NK-92 treated with Interleukin-12 subunit alpha and Interleukin-12 subunit beta, amount 100 ng/mL, for 24 hours (cell line): Measurements from ENCODE around the gene TTLL5.

Experiments
- DNase-seq: peaks from one replicate; lab custom pipeline; 2025; lab: John Stamatoyannopoulos, UW

The TTLL5 gene

GRCh38 chr14:75960231-75960630 is 299.2 kb downstream of the TTLL5 start:
- DNase-seq, result no peak

DNA sequence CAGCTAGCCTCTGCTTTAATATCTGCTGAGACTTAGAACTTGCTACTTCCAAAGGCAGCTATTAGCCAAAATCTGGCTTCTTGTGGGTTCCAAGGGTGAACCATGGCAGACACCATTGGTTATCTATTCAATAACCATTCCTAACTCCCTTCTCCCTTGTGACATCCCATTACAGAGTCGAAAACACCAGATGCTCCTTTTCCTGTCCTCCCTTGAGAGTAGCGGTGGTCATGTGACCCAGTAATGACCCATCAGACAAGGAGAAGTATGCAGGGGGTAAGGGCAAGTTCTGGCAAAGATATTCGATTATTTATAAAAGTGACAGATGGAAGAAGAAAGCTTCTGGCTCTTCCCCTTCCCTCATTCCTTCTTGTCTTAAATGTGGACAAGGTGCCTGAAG is 300.6 kb downstream of the TTLL5 start:
- no peak for DNase-seq

DNA sequence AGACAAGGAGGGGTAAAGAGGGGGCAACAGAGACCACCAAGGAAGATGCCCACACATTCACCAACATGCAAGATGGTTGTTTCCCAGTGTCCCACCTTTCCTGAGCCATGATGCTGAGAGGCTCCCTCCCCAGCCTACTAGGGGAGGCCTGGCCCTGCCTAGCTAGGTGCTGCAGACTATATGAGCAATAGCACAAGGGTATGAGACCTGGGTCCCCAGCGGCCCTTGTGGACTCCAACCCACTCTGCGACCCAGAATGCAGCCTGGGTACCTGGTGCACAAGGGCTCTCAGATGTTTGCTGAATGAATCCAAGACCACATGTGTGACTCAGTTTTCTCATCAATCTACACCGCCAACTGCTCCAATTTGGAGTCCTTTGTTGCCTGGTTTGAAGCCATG is 306.8 kb downstream of the TTLL5 start:
- DNase-seq, result no peak

GRCh38 chr14:75968456-75968855 is 307.4 kb downstream of the TTLL5 start:
- DNase-seq, result no peak

DNA sequence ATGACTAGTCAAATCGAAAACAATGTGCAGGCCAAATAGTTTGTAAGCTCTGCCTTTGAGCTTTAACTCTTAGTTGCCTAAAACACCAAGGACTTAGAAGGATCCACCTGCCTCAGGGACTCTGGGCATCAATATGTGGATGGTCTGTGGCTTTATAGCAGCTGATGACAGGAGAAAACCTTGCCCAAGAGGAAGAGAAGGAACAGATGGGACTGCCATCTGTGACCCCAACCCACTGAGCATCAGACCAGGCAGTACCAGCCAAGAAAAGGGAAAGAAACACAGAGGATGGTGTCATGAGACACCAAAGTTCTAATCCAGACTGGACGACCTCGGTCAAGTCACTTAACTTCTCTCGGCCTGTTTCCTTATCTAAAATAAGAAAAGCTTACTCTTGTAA is 308.1 kb downstream of the TTLL5 start:
- DNase-seq, result no peak

- DNase-seq, result no peak
Measured at GRCh38 chr14:75969891-75970290, 308.8 kb downstream of the TTLL5 start.

GRCh38 chr14:75970989-75971388 is 309.9 kb downstream of the TTLL5 start:
- DNase-seq, result no peak

DNA sequence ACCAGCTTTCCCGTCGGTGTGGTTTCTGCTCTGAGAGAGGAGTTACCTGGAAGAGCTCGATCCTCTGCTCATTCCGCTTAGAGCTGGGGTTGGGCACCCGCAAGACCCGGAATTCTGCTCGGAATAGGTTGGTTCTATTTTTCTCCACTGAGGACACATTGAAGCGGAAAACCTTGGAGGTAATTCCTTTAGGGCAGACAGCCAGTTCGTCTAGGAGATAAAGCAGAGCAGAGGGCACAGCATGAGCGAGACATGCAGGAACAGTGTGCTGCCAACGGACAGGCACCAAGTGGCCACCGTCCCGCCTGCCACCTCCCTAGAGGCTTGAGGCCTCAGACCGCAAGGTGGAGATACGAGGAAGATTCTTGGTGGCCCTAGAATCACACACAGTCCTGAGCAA is 310.5 kb downstream of the TTLL5 start:
- DNase-seq, result no peak

DNA sequence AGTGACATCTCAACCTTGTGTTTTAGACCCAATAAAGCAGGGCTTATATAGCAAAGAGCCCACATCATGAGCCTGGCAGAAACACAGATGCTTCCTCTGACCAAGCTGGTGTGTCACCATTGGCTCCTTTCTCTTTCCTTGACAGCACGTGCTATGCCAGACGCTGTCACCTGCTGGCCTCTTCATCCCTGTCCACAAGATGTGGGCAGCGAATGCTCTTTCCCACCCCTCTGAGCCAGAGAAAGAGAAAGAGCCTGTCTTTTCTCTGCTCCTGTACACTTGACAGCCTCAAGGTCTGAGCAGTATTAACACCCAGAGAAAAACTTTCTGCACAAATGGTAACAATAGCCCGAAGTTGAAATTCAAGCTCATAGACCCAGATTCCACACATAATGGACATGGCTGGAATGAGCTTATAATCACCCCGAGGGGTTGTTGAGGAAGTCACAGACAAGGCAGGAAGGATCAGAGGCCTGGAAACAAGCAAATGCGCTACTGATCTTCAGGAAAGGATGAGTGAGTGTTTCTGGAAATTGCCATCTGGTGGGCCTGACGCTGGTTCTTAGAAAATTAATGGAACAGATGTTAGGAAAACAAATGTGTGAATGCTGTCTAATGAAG is 311.9 kb downstream of the TTLL5 start:
- DNase-seq, result no peak

DNA sequence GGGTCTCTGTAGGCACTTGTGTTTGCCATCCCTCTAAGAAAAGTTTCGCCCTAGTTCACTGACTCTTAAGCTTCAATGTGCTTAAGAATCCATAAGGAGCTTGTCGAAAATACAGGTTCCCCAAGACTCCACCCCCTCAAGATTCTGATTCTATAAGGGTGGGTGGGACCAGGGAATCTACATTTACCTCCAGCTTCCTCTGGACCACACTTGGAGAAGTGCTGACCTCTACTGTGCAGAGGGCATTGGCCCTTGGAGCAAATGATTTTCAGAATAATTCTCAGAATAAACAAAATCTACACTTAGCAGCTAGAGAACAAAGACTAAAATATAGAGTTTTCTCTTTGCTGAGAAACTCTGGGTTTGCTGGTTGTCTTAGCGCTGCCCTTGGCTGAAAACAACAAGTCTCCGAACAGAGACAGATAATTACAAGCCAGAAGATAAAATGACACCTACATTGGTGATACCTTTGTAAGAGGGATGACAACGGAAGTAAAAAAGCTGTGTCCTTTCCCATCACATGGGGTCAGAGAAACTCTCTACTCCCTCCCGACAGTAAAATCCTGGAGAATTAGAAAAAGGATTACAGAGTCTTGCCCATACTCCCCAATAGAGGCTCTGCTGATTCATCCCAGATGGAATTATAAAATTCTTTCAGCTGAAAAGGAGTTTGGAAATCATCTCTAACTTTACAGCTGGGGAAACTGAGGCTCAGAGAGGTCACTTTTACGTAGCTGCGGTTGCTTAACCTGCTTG is 316.0 kb downstream of the TTLL5 start:
- DNase-seq, result no peak

GRCh38 chr14:75977582-75977943 is 316.5 kb downstream of the TTLL5 start:
- DNase-seq, result no peak

DNA sequence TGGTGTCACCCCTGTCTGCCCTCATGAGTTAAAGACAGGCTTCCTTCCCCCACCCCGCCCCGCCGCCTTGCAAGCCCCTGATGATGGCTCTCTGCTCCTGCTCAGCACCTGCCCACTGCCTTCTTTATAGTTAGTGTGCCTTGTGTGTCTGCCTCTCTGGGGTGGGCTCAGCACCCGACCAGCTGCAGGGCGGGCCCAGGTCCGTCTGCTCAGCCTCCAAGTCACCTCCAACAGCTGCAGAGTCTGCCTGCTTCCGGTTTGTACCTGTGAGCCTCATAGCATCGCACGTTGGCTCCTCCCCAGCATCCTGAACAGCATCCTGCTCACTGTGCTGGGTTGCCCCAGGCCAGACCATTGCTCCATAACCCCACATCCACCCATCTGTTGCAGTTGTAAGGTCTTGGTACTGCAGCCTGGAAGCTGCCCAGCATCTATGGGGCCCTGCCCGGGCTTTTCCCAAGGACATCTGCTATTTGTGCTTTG is 317.2 kb downstream of the TTLL5 start:
- DNase-seq, result peak; percentile 6

DNA sequence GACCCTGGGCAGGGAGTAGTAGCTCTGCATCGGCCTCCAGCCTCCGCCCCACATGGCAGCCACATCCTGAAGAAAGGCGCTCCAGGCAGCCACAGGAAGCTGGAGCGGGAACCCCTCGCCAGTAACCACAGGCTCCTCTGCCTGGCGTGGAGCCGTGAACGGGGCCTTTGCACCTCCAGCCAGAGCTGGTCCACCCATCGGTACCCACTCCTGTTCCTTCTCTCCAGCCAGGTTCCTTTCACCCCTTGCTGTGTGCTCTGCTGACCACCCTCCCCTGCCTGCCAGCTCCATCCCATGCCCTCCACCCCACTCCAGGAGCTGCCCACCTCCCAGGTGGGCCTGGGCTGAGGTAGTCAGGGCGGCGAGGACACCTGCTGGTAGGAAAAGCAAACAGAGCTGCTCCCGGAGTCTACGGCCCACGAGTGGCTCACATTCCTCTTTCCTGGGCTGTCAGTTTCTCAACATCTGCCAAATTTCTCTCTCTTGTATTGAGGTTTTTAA is 318.1 kb downstream of the TTLL5 start:
- no peak for DNase-seq

GRCh38 chr14:75979648-75980565 is 318.9 kb downstream of the TTLL5 start:
- DNase-seq, result no peak

- no peak for DNase-seq
Measured at GRCh38 chr14:75980856-75981255, 319.8 kb downstream of the TTLL5 start.

GRCh38 chr14:75981426-75982265 is 320.6 kb downstream of the TTLL5 start, which contains the start of gene TGFB3:
Gene TGFB3 (minus strand): TSS chr14:75981995. CDS start chr14:75980893, 1,102 bp downstream.
- DNase-seq, result no peak

DNA sequence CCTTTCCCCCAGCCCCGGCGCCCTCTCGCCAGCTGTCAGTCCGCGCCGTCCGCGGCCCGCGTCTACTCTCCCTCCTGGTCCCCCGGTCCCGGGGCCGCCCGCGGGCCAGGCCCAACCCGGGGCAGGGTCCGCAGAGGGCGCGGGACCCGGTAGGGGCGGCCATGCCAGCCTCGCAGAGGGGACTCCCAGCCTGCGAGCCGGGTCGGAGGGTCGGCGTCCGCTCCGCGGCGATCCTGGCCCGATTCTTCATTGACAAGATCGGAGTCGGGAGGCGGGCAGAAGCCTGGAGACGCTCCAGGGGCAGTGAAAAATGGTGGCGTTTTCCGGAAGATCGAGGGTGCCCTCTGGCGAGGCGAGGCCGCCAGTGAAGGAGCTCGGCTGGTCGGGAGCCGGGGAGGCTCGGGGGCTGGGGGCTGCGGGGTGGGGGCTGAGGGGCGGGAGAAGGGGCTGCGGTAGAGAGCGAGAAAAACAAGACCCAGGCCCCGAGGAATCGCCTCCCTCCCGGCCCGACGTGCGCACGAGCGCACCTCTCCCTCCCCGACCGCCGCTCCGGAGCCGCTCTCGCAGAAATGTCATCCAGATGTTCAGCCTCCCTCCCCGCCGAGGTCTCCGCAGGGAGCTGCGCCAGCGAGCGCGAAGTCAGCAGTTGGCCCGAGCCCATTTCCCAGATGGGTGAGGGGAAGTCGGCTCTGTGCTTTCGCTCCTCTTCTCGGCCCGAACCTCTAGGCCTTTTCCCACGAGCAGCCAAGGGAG is 321.4 kb downstream of the TTLL5 start:
- DNase-seq, result no peak

GRCh38 chr14:75983019-75983358 is 321.9 kb downstream of the TTLL5 start:
- no peak for DNase-seq

GRCh38 chr14:75984674-75985073 is 323.6 kb downstream of the TTLL5 start:
- DNase-seq, result no peak

DNA sequence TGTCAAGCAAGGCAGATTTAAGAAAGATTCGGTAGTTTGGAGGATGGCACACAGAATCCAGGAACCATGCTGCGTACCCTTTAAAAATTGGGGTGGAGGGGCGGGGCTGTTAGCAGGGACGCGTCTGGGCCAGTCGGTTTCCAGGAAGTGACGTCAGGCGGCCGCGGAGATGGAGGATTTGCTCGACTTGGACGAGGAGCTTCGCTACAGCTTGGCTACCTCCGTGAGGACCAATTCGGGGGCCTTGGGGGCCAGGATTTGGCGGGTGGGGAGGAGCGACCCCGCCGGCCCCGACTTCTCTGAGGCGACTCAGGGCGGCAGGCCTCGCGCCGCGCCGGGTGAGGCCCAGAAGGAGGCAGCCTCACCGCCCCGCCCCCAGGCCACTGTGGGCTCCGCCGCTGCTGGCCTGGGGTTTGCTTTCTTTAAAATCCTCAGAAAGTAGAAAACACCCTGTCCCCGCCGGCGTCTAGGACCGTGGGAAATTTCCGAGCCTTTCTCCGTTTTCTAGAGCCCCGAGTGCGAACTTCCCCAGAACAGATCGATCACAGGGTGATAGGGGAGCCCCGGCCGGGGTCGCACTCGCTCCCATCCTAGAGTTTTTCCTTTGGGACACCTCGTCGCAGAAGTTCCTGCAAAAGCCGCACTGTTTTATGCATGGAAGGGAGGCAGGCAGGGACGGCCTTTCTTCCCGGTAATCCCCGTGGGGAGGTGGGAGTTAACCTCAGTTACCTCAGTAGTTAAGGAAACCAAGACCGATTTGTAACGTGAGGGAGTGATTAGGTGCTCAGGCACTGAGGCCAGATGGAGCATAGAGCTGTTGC is 324.8 kb downstream of the TTLL5 start, which contains the start of gene IFT43:
IFT43 (plus strand) TSS at position 146 of the 821 bp plus-strand sequence; CDS start at position 170, 24 bp downstream.
- peak; percentile 78 for DNase-seq
